ENCODE measurements around the gene GOLGA3. TPM values are rescaled to one million over a fixed set of nuclear protein-coding genes. Genes with fewer than 3 reads are reported as not detected.

GOLGA3 gene
- total and polyA plus RNA-seq, 4 donors = 5.0 to 43.0 (median 15.8) TPM

GRCh38 chr12:132840536-132840935 is 11.9 kb upstream of the GOLGA3 start (continued):
- TF ChIP-seq MAX (IDR thresholded peaks at IDR 0.05) (no peak), FOXA2 (IDR thresholded peaks at IDR 0.05) (no peak), YY1 (IDR thresholded peaks at IDR 0.05) (no peak), NR2F2 (IDR thresholded peaks at IDR 0.05) (no peak), HNF4G (IDR thresholded peaks at IDR 0.05) (no peak), HNF4A (conservative IDR thresholded peaks at IDR 0.05) (no peak), SP1 (IDR thresholded peaks at IDR 0.05) (no peak), ATF3 (IDR thresholded peaks at IDR 0.05) (no peak), GABPA (IDR thresholded peaks at IDR 0.05 in 1 of 2, conservative IDR thresholded peaks at IDR 0.05 in 1 of 2) (no peak), EGR1 (IDR thresholded peaks at IDR 0.05; ENCODE audit: low read depth in 2 of 2) (no peak)

- H3K27ac ChIP-seq (ENCODE audit: low read depth in 1 of 2, low read length in 2 of 2) = no peak overlapping the region
- DNase-seq (ENCODE audit: low spot score) = no peak
These were observed 11.0 kb upstream of the GOLGA3 start for GRCh38 chr12:132839558-132840235.

More at GRCh38 chr12:132839558-132840235, 11.0 kb upstream of the GOLGA3 start:
- WGBS = 91% methylated on average over 14 of the region's 14 CpGs
- Histone ChIP-seq H3K4me1 (ENCODE audit: control insufficient read depth in 4 of 4, insufficient read depth in 4 of 4, low read length in 3 of 4) (no peaks in the 10 kb centered on the region), H3K4me3 (ENCODE audit: low read depth in 1 of 3, low read length in 3 of 3) (no peak overlapping the region), H3K27me3 (ENCODE audit: control insufficient read depth in 4 of 4, insufficient read depth in 4 of 4, low read length in 3 of 4) (no peaks in the 10 kb centered on the region), H3K36me3 (ENCODE audit: control insufficient read depth in 4 of 4, insufficient read depth in 3 of 4, low read depth in 1 of 4, low read length in 3 of 4) (peaks cover 8 to 45% (median 21%) of the 10 kb centered on the region in 4 donors), H3K9ac (ENCODE audit: low read depth in 1 of 2, low read length in 2 of 2) (no peak overlapping the region), H3K9me3 (ENCODE audit: control insufficient read depth in 4 of 4, low read length in 3 of 4) (no peaks in the 10 kb centered on the region)
- no peak for TF ChIP-seq HNF4A (conservative IDR thresholded peaks at IDR 0.05)
- no peak for TF ChIP-seq YY1 (IDR thresholded peaks at IDR 0.05)
- TF ChIP-seq, protein P1, sequence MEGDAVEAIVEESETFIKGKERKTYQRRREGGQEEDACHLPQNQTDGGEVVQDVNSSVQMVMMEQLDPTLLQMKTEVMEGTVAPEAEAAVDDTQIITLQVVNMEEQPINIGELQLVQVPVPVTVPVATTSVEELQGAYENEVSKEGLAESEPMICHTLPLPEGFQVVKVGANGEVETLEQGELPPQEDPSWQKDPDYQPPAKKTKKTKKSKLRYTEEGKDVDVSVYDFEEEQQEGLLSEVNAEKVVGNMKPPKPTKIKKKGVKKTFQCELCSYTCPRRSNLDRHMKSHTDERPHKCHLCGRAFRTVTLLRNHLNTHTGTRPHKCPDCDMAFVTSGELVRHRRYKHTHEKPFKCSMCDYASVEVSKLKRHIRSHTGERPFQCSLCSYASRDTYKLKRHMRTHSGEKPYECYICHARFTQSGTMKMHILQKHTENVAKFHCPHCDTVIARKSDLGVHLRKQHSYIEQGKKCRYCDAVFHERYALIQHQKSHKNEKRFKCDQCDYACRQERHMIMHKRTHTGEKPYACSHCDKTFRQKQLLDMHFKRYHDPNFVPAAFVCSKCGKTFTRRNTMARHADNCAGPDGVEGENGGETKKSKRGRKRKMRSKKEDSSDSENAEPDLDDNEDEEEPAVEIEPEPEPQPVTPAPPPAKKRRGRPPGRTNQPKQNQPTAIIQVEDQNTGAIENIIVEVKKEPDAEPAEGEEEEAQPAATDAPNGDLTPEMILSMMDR (IDR thresholded peaks at IDR 0.05; ENCODE audit: low read depth, low read length, missing input control) = no peak
- TF ChIP-seq TAF1 (conservative IDR thresholded peaks at IDR 0.05) = no peak
- no peak for TF ChIP-seq RXRA (IDR thresholded peaks at IDR 0.05)
- no peak for TF ChIP-seq REST (IDR thresholded peaks at IDR 0.05)
- TF ChIP-seq FOXA1 (IDR thresholded peaks at IDR 0.05) = no peak
- TF ChIP-seq ZBTB33 (IDR thresholded peaks at IDR 0.05) = no peak
- TF ChIP-seq JUND (IDR thresholded peaks at IDR 0.05) = no peak
- TF ChIP-seq EGR1 (IDR thresholded peaks at IDR 0.05; ENCODE audit: low read depth in 2 of 2) = no peak
- no peak for TF ChIP-seq RAD21 (IDR thresholded peaks at IDR 0.05)
